Measurements from ENCODE around the gene VWF.

The VWF gene

GRCh38 chr12:6036509-6036908 is 88.0 kb downstream of the VWF start:
- Histone ChIP-seq H3K79me2 (ENCODE audit: insufficient read depth, low read length) (no peaks in the 10 kb centered on the region), H3K27me3 (ENCODE audit: insufficient read depth, low read length) (no peaks in the 10 kb centered on the region), H3F3A (ENCODE audit: insufficient read depth, low read length) (no peaks in the 10 kb centered on the region), H3K9ac (ENCODE audit: low read length) (no peak overlapping the region), H3K4me2 (ENCODE audit: low read length) (no peak overlapping the region), H3K27ac (ENCODE audit: low read depth, low read length, poor library complexity, severe bottlenecking) (no peak overlapping the region), H2AFZ (ENCODE audit: low read length) (no peak overlapping the region), H3K36me3 (ENCODE audit: insufficient read depth, low read length) (no peaks in the 10 kb centered on the region), H3K4me1 (ENCODE audit: insufficient read depth, low read length, severe bottlenecking) (no peaks in the 10 kb centered on the region), H3K9me3 (ENCODE audit: low read length) (no peaks in the 10 kb centered on the region), H3K9me2 (ENCODE audit: low read depth, low read length) (no peaks in the 10 kb centered on the region), H4K20me1 (ENCODE audit: insufficient read depth, low read length) (no peaks in the 10 kb centered on the region), H3K4me3 (ENCODE audit: low read depth, low read length, poor library complexity, severe bottlenecking) (no peak overlapping the region)
- TF ChIP-seq, protein P1, sequence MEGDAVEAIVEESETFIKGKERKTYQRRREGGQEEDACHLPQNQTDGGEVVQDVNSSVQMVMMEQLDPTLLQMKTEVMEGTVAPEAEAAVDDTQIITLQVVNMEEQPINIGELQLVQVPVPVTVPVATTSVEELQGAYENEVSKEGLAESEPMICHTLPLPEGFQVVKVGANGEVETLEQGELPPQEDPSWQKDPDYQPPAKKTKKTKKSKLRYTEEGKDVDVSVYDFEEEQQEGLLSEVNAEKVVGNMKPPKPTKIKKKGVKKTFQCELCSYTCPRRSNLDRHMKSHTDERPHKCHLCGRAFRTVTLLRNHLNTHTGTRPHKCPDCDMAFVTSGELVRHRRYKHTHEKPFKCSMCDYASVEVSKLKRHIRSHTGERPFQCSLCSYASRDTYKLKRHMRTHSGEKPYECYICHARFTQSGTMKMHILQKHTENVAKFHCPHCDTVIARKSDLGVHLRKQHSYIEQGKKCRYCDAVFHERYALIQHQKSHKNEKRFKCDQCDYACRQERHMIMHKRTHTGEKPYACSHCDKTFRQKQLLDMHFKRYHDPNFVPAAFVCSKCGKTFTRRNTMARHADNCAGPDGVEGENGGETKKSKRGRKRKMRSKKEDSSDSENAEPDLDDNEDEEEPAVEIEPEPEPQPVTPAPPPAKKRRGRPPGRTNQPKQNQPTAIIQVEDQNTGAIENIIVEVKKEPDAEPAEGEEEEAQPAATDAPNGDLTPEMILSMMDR (IDR thresholded peaks at IDR 0.05; ENCODE audit: low read length), result no peak

DNA sequence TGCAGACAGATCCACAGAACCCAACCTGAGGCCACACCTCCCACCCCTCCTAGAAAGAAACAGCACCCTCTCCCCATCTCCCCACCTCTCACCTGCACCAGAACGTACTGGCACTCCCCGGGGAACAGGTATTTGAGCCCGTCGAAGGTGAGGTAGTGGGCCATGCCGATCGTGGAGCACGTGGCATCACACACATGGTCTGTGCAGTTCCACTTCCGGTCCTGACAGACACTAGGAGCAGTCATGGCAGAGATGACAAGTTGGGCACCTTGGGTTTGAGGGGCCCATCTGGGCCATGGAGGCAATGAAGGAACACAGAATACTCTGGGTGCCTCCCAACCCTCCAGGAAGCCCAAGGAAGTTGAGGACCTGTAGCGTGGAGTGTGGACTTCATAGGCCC is 89.9 kb downstream of the VWF start:
- H3K9ac ChIP-seq (ENCODE audit: low read length), result no peak overlapping the region
- H3K9me3 ChIP-seq (ENCODE audit: low read length), result no peaks in the 10 kb centered on the region
- no peak overlapping the region for H3K27ac ChIP-seq (ENCODE audit: low read depth, low read length, poor library complexity, severe bottlenecking)
- H3K4me2 ChIP-seq (ENCODE audit: low read length), result no peak overlapping the region
- no peaks in the 10 kb centered on the region for H3K36me3 ChIP-seq (ENCODE audit: insufficient read depth, low read length)
- H3F3A ChIP-seq (ENCODE audit: insufficient read depth, low read length), result no peaks in the 10 kb centered on the region
- no peak overlapping the region for H3K4me3 ChIP-seq (ENCODE audit: low read depth, low read length, poor library complexity, severe bottlenecking)
- no peaks in the 10 kb centered on the region for H3K27me3 ChIP-seq (ENCODE audit: insufficient read depth, low read length)
- H3K79me2 ChIP-seq (ENCODE audit: insufficient read depth, low read length), result no peaks in the 10 kb centered on the region
- TF ChIP-seq, protein P1 (IDR thresholded peaks at IDR 0.05; ENCODE audit: low read length), result no peak
- no peak for TF ChIP-seq EZH2 (IDR thresholded peaks at IDR 0.05; ENCODE audit: borderline replicate concordance, low read length)
- no peaks in the 10 kb centered on the region for H3K9me2 ChIP-seq (ENCODE audit: low read depth, low read length)
- H4K20me1 ChIP-seq (ENCODE audit: insufficient read depth, low read length), result no peaks in the 10 kb centered on the region
- no peak overlapping the region for H2AFZ ChIP-seq (ENCODE audit: low read length)
- no peaks in the 10 kb centered on the region for H3K4me1 ChIP-seq (ENCODE audit: insufficient read depth, low read length, severe bottlenecking)

DNA sequence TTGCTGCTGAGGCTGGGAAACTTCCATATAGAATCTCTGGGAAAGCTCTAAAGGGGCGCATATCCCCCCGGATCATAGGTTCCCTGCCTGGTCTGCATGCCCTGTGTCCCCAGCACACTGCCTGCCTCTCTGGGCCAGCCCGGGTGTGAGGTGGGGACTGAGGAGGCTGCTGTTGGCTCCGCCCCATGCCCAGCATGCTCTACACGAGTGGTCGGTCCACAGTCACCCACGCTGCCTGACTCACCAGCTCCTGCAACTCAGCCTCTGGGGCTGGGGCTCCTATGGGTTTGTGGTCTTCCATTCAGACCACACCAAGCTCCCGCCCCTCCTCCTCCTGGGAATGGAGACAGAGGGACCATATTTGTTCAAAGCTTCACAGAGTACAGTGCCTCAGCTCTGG is 90.9 kb downstream of the VWF start:
- no peaks in the 10 kb centered on the region for H3K4me1 ChIP-seq (ENCODE audit: insufficient read depth, low read length, severe bottlenecking)
- H3K9me2 ChIP-seq (ENCODE audit: low read depth, low read length), result no peaks in the 10 kb centered on the region
- no peak overlapping the region for H3K9ac ChIP-seq (ENCODE audit: low read length)
- no peaks in the 10 kb centered on the region for H4K20me1 ChIP-seq (ENCODE audit: insufficient read depth, low read length)
- TF ChIP-seq, protein P1 (IDR thresholded peaks at IDR 0.05; ENCODE audit: low read length), result no peak
- no peak for TF ChIP-seq EZH2 (IDR thresholded peaks at IDR 0.05; ENCODE audit: borderline replicate concordance, low read length)
- H3K9me3 ChIP-seq (ENCODE audit: low read length), result no peaks in the 10 kb centered on the region
- H3F3A ChIP-seq (ENCODE audit: insufficient read depth, low read length), result no peaks in the 10 kb centered on the region
- no peaks in the 10 kb centered on the region for H3K27me3 ChIP-seq (ENCODE audit: insufficient read depth, low read length)
- H2AFZ ChIP-seq (ENCODE audit: low read length), result no peak overlapping the region
- no peak overlapping the region for H3K4me3 ChIP-seq (ENCODE audit: low read depth, low read length, poor library complexity, severe bottlenecking)
- H3K79me2 ChIP-seq (ENCODE audit: insufficient read depth, low read length), result no peaks in the 10 kb centered on the region
- H3K4me2 ChIP-seq (ENCODE audit: low read length), result no peak overlapping the region
- no peak overlapping the region for H3K27ac ChIP-seq (ENCODE audit: low read depth, low read length, poor library complexity, severe bottlenecking)
- no peaks in the 10 kb centered on the region for H3K36me3 ChIP-seq (ENCODE audit: insufficient read depth, low read length)

Data from OCI-LY1 (cell line).